ENCODE data around the gene ABCA4.
A peak's percentile ranks its signal among the peaks of the same experiment; 100 is the strongest.

ABCA4 gene

DNA sequence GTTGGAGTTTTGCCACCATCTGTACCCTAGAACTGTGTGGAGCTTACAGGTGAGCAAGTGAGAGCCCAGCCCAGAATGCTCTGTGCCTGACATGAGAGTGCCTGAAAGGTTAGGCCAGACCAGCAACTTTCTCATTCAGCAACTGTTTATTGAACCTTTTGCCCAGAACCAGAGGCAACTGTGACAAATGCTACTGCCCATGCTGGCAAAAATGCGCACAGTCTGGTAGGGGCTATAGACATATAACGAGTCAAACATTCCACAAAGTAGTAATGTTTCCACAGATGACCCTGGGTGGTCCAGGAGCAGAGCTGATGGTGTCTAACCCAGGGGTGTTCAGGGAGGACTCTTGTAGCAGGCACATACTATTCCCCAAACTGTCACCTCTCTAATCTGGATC, 155.7 kb downstream of the ABCA4 start:
- H4K12ac ChIP-seq (ENCODE audit: low read depth, low read length): no peak overlapping the region
- H3K18ac ChIP-seq (ENCODE audit: low read length): no peak overlapping the region
- H3K79me2 ChIP-seq (ENCODE audit: control insufficient read depth, insufficient read depth, low read length, poor library complexity): no peaks in the 10 kb centered on the region
- H3K4me3 ChIP-seq (ENCODE audit: low read depth, low read length): no peak overlapping the region
- WGBS (ENCODE audit: extremely low coverage, insufficient coverage, insufficient read length): no CpG with 5 or more reads among the region's 2 CpGs
- H4K91ac ChIP-seq (ENCODE audit: low read depth, low read length): no peak overlapping the region
- H3K27ac ChIP-seq (ENCODE audit: low read depth, low read length): no peak overlapping the region
- H3K14ac ChIP-seq (ENCODE audit: low read length): no peak overlapping the region
- no peak overlapping the region for H3K4me2 ChIP-seq (ENCODE audit: low read length)
- no peaks in the 10 kb centered on the region for H3K9me3 ChIP-seq (ENCODE audit: insufficient read depth, low read depth, low read length)
- H3K9ac ChIP-seq (ENCODE audit: low read length): no peak overlapping the region
- no peaks in the 10 kb centered on the region for H3K27me3 ChIP-seq (ENCODE audit: insufficient read depth, low read length)
- H2BK120ac ChIP-seq (ENCODE audit: insufficient read depth, low read length, poor library complexity): no peak overlapping the region
- no peak overlapping the region for H3K23ac ChIP-seq (ENCODE audit: low read length)
- H2BK12ac ChIP-seq (ENCODE audit: low read length): no peak overlapping the region
- H2AK5ac ChIP-seq (ENCODE audit: low read length): no peak overlapping the region
- H3K79me1 ChIP-seq (ENCODE audit: low read length): peaks cover 4% of the 10 kb centered on the region
- H2BK5ac ChIP-seq (ENCODE audit: low read depth, low read length, poor library complexity): no peak overlapping the region
- no peak overlapping the region for H2AFZ ChIP-seq (ENCODE audit: insufficient read depth, low read length, poor library complexity)
- H3K4ac ChIP-seq (ENCODE audit: low read depth, low read length): no peak overlapping the region
- no peak overlapping the region for H4K8ac ChIP-seq (ENCODE audit: low read depth, low read length)
- H3K4me1 ChIP-seq (ENCODE audit: control insufficient read depth in 1 of 2, insufficient read depth in 2 of 2, low read length in 2 of 2): peaks cover 4 to 18% of the 10 kb centered on the region in 2 experiments
- peak; percentile 67 to 80 for DNase-seq
- no peaks in the 10 kb centered on the region for H3K36me3 ChIP-seq (ENCODE audit: control insufficient read depth in 1 of 2, insufficient read depth in 2 of 2, low read length in 2 of 2)

GRCh38 chr1:93964777-93965200, 156.2 kb downstream of the ABCA4 start:
- no peaks in the 10 kb centered on the region for H3K79me2 ChIP-seq (ENCODE audit: control insufficient read depth, insufficient read depth, low read length, poor library complexity)
- H3K4me1 ChIP-seq (ENCODE audit: control insufficient read depth in 1 of 2, insufficient read depth in 2 of 2, low read length in 2 of 2): peaks cover 4 to 18% of the 10 kb centered on the region in 2 experiments
- H4K8ac ChIP-seq (ENCODE audit: low read depth, low read length): no peak overlapping the region
- H2AFZ ChIP-seq (ENCODE audit: insufficient read depth, low read length, poor library complexity): no peak overlapping the region
- no peak overlapping the region for H2BK12ac ChIP-seq (ENCODE audit: low read length)
- no peaks in the 10 kb centered on the region for H3K36me3 ChIP-seq (ENCODE audit: control insufficient read depth in 1 of 2, insufficient read depth in 2 of 2, low read length in 2 of 2)
- no peaks in the 10 kb centered on the region for H3K27me3 ChIP-seq (ENCODE audit: insufficient read depth, low read length)
- H2BK120ac ChIP-seq (ENCODE audit: insufficient read depth, low read length, poor library complexity): no peak overlapping the region
- H3K9me3 ChIP-seq (ENCODE audit: insufficient read depth, low read depth, low read length): no peaks in the 10 kb centered on the region
- no peak overlapping the region for H3K27ac ChIP-seq (ENCODE audit: low read depth, low read length)
- H3K9ac ChIP-seq (ENCODE audit: low read length): no peak overlapping the region
- H2AK5ac ChIP-seq (ENCODE audit: low read length): no peak overlapping the region
- H3K18ac ChIP-seq (ENCODE audit: low read length): no peak overlapping the region
- no peak overlapping the region for H3K4me2 ChIP-seq (ENCODE audit: low read length)
- H3K4me3 ChIP-seq (ENCODE audit: low read depth, low read length): no peak overlapping the region
- H2BK5ac ChIP-seq (ENCODE audit: low read depth, low read length, poor library complexity): no peak overlapping the region
- H3K23ac ChIP-seq (ENCODE audit: low read length): no peak overlapping the region
- no CpG with 5 or more reads among the region's 4 CpGs for WGBS (ENCODE audit: extremely low coverage, insufficient coverage, insufficient read length)
- H3K79me1 ChIP-seq (ENCODE audit: low read length): peaks cover 4% of the 10 kb centered on the region
- H4K91ac ChIP-seq (ENCODE audit: low read depth, low read length): no peak overlapping the region
- no peak overlapping the region for H3K4ac ChIP-seq (ENCODE audit: low read depth, low read length)
- no peak overlapping the region for H4K12ac ChIP-seq (ENCODE audit: low read depth, low read length)
- no peak overlapping the region for H3K14ac ChIP-seq (ENCODE audit: low read length)
- DNase-seq: no peak

- Histone ChIP-seq H3K36me3 (ENCODE audit: control insufficient read depth in 1 of 2, insufficient read depth in 2 of 2, low read length in 2 of 2) (no peaks in the 10 kb centered on the region), H2AFZ (ENCODE audit: insufficient read depth, low read length, poor library complexity) (no peak overlapping the region)
- DNase-seq: peak in 1 of 2 donors; percentile 3
Observed at GRCh38 chr1:93964096-93964776, 156.7 kb downstream of the ABCA4 start.

GRCh38 chr1:93963585-93963984, 157.4 kb downstream of the ABCA4 start:
- Histone ChIP-seq H4K8ac (ENCODE audit: low read depth, low read length) (no peak overlapping the region), H2BK120ac (ENCODE audit: insufficient read depth, low read length, poor library complexity) (no peak overlapping the region), H3K4me1 (ENCODE audit: control insufficient read depth in 1 of 2, insufficient read depth in 2 of 2, low read length in 2 of 2) (peaks cover 4 to 18% of the 10 kb centered on the region in 2 experiments), H3K79me1 (ENCODE audit: low read length) (peaks cover 4% of the 10 kb centered on the region), H3K79me2 (ENCODE audit: control insufficient read depth, insufficient read depth, low read length, poor library complexity) (no peaks in the 10 kb centered on the region), H2BK5ac (ENCODE audit: low read depth, low read length, poor library complexity) (no peak overlapping the region), H3K9ac (ENCODE audit: low read length) (no peak overlapping the region), H2BK12ac (ENCODE audit: low read length) (no peak overlapping the region), H3K23ac (ENCODE audit: low read length) (no peak overlapping the region), H3K4me3 (ENCODE audit: low read depth, low read length) (no peak overlapping the region), H3K18ac (ENCODE audit: low read length) (no peak overlapping the region), H3K4me2 (ENCODE audit: low read length) (no peak overlapping the region), H3K4ac (ENCODE audit: low read depth, low read length) (no peak overlapping the region), H4K12ac (ENCODE audit: low read depth, low read length) (no peak overlapping the region), H3K27ac (ENCODE audit: low read depth, low read length) (no peak overlapping the region), H3K14ac (ENCODE audit: low read length) (no peak overlapping the region), H3K27me3 (ENCODE audit: insufficient read depth, low read length) (no peaks in the 10 kb centered on the region), H2AK5ac (ENCODE audit: low read length) (no peak overlapping the region), H3K36me3 (ENCODE audit: control insufficient read depth in 1 of 2, insufficient read depth in 2 of 2, low read length in 2 of 2) (no peaks in the 10 kb centered on the region), H2AFZ (ENCODE audit: insufficient read depth, low read length, poor library complexity) (no peak overlapping the region), H4K91ac (ENCODE audit: low read depth, low read length) (no peak overlapping the region), H3K9me3 (ENCODE audit: insufficient read depth, low read depth, low read length) (no peaks in the 10 kb centered on the region)
- WGBS (ENCODE audit: extremely low coverage, insufficient coverage, insufficient read length): no CpG with 5 or more reads among the region's 9 CpGs
- DNase-seq: no peak

More at GRCh38 chr1:93964096-93964776, 156.7 kb downstream of the ABCA4 start:
- H3K9ac ChIP-seq (ENCODE audit: low read length): peak overlapping the region; percentile 41
- H2BK12ac ChIP-seq (ENCODE audit: low read length): no peak overlapping the region
- WGBS (ENCODE audit: extremely low coverage, insufficient coverage, insufficient read length): no CpG with 5 or more reads among the region's 4 CpGs
- no peak overlapping the region for H3K4ac ChIP-seq (ENCODE audit: low read depth, low read length)
- H3K14ac ChIP-seq (ENCODE audit: low read length): no peak overlapping the region
- no peaks in the 10 kb centered on the region for H3K27me3 ChIP-seq (ENCODE audit: insufficient read depth, low read length)
- no peaks in the 10 kb centered on the region for H3K79me2 ChIP-seq (ENCODE audit: control insufficient read depth, insufficient read depth, low read length, poor library complexity)
- no peak overlapping the region for H4K12ac ChIP-seq (ENCODE audit: low read depth, low read length)
- H3K79me1 ChIP-seq (ENCODE audit: low read length): peaks cover 4% of the 10 kb centered on the region
- no peak overlapping the region for H3K18ac ChIP-seq (ENCODE audit: low read length)
- no peak overlapping the region for H3K4me3 ChIP-seq (ENCODE audit: low read depth, low read length)
- no peak overlapping the region for H3K27ac ChIP-seq (ENCODE audit: low read depth, low read length)
- no peak overlapping the region for H4K8ac ChIP-seq (ENCODE audit: low read depth, low read length)
- no peak overlapping the region for H3K23ac ChIP-seq (ENCODE audit: low read length)
- H2AK5ac ChIP-seq (ENCODE audit: low read length): no peak overlapping the region
- H2BK120ac ChIP-seq (ENCODE audit: insufficient read depth, low read length, poor library complexity): no peak overlapping the region
- no peak overlapping the region for H4K91ac ChIP-seq (ENCODE audit: low read depth, low read length)
- no peaks in the 10 kb centered on the region for H3K9me3 ChIP-seq (ENCODE audit: insufficient read depth, low read depth, low read length)
- no peak overlapping the region for H3K4me2 ChIP-seq (ENCODE audit: low read length)
- peak overlapping the region; percentile 26 for H2BK5ac ChIP-seq (ENCODE audit: low read depth, low read length, poor library complexity)
- H3K4me1 ChIP-seq (ENCODE audit: control insufficient read depth in 1 of 2, insufficient read depth in 2 of 2, low read length in 2 of 2): peaks cover 4 to 18% of the 10 kb centered on the region in 2 experiments
